Cerebellar nuclear complex (tissue), 1 donor: ENCODE results near the gene NLK.
"Not testable (repeated sequence)": the region's sequence is repeated elsewhere in the genome, so short reads cannot be mapped to it uniquely, and the experiment has no call there.

Experiments
- DNase-seq, 2 experiments: peaks; one replicate each; lab custom pipeline; 2025; lab: John Stamatoyannopoulos, UW

Gene NLK

DNA sequence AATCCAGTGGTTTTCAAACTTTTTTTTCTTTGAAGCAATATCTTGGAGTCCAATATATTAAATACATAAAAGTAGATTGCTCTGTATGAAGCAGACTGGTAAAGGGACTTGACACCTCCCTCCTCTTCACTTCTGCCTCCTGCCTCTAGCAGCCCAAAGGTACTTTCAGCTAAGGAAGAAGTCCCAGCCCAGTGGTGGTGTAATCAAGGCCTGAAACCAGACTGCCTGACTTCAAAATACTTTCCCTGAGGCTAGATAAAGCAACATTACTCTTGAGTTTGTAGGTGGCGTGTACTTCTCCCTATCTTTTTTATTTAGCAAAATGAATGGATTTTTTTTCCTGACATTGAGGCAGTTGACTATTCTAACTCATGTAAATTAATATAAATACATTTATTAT lies 154.2 kb downstream of the NLK start:
- DNase-seq, result no peak

GRCh38 chr17:28199115-28199514 lies 156.6 kb downstream of the NLK start:
- DNase-seq, result no peak

DNA sequence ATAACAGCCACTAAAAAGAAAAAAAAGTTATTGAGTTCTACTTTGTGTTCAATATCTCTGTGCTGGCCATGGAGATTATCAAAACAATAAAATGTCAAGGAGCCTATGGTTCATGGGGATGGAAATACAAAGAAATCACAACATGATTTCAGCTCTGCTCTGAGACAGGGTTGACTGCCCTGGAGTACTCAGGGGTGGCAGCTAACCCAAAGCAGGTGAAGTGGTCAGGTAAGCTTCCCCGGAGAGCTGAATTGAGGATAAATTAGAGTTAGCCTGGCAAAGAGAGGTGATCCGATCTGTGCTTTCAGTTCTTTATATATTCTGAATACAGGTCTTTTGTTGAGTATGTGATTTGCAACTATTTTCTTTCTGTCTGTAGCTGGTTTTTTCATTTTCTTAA lies 157.3 kb downstream of the NLK start:
- no peak for DNase-seq

DNA sequence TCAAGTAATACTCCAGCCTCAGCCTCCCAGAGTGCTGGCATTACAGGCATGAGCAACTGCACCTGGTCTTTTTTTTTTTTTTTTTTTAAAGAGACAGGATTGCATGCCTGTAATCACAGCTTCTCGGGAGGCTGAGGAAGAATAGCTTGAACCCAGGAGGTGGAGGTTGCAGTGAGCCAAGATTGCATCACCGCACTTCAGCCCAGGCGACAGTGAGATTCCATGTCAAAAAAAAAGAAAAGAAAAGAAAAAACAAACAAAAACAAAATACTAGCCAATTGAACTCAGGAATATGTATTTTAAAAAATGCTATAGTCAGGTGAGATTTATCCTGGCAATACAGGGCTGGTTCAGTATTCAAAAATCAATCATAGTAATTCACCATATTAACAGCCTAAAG lies 158.8 kb downstream of the NLK start:
- DNase-seq, result no peak

DNA sequence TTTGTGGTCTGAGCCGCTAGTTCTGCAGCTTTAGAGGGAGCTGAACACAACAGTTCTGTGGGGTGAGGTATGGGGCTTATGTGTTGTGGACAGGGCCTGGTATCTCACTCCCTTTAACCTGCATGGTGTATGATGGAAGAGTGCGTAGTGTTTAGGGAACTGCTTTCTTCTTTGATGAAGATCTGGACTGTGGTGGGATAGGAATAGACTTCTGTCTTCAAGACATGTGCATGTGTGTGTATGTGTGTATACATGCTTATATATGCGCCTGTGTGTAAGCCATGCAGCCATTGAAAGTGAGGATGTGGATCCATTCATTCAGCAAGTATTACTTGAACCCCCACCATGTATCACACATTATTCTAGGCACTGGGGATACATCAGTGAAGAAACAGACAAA lies 161.8 kb downstream of the NLK start:
- DNase-seq, result no peak

- no peak for DNase-seq
These were observed 162.3 kb downstream of the NLK start for GRCh38 chr17:28204751-28205150.

DNA sequence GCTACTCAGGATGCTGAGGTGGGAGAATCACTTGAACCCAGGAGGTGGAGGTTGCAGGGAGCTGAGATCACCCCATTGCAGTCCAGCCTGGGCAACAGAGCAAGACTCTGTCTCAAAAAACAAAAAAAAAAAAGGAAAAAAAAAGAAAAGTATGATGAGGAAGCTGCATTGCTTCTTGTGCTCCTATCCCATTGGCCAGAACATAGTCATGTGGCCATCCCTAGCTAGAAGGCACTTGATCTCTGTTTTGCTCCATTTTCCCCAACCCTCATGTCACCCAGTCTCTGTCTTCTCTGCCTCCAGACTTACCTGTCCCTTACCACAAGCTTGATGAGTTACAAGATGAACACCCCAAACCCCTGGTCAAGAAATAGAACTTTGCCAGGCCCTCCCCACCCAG lies 163.8 kb downstream of the NLK start:
- no peak for DNase-seq

GRCh38 chr17:28211811-28212210 lies 169.3 kb downstream of the NLK start:
- DNase-seq, result no peak

- not testable (repeated sequence) for DNase-seq
These were observed 171.1 kb downstream of the NLK start for GRCh38 chr17:28213578-28213977.

GRCh38 chr17:28216052-28216451 lies 173.6 kb downstream of the NLK start:
- no peak for DNase-seq

GRCh38 chr17:28216528-28216927 lies 174.1 kb downstream of the NLK start:
- no peak for DNase-seq

GRCh38 chr17:28219771-28220170 lies 177.3 kb downstream of the NLK start:
- no peak for DNase-seq

DNA sequence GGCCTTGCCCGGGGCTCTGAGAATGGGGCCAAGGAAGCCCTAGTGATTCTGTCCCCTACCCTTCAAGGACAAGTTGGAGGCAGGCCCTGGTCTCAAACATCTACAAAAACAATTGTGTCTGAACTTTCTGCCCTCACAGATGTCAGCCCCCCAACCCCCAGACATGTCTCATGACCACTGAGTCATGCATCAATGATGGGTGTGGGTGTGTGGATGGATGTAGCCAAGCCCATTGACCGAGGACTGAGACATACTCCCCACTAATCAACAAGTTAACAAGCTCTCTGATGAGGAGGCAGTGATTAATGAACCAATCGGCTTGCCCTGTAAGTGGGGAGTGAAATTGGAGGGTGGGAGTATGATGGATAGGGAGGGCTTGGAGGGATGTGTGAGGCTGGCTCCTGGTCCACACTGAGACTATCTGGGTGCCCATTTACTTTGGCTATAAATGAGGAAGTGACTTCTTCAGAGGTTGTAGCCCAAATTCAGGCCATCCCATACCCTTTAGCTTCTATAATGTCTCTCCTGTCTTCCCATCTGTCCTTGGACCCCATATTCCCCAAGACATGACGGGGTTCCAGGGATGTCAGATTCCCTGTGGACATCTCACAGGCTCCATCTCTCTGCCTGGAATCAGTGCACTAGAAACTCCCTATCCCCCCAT lies 179.4 kb downstream of the NLK start:
- DNase-seq, result no peak

DNA sequence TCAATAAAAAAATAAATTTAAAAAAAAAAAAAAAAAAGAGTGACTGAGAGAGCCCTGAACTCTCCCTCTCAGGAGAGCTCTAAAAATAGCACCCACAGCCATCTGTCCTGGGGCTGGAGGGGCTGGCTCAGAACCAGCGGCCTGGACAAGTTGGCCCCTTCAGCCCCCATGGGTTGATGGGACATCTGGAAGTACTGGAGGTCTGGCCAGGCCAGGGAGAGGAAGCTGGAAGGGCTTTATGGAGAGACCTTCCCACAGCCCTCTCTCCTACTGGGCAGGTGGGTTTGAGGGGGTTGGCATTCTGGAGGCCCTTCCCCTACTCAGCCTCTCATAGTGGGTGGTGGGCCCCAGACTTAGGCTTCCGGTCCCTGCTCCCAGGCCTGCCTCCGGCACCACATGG lies 182.8 kb downstream of the NLK start:
- no peak for DNase-seq

DNA sequence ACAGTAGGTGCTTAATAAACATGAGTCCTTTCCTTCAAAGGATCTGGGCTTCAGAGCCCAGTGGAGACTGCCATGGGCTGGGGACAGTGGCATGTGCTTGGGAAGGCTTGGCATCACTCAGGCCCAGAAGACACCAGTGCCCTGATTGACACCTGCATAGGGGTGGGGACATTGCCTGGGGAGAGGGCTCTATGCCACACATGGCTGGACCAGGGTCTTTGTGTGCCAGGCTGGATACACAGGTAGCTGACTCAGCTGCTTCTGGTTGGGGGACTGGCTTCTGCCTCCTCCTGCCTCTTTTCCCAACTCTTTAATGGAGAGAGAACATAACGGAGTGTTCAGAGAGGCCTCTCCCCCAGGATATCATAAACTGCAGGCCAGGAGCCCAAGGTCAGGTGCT lies 183.4 kb downstream of the NLK start:
- no peak for DNase-seq

- DNase-seq, result no peak
These were observed 184.3 kb downstream of the NLK start for GRCh38 chr17:28226563-28227315.

DNA sequence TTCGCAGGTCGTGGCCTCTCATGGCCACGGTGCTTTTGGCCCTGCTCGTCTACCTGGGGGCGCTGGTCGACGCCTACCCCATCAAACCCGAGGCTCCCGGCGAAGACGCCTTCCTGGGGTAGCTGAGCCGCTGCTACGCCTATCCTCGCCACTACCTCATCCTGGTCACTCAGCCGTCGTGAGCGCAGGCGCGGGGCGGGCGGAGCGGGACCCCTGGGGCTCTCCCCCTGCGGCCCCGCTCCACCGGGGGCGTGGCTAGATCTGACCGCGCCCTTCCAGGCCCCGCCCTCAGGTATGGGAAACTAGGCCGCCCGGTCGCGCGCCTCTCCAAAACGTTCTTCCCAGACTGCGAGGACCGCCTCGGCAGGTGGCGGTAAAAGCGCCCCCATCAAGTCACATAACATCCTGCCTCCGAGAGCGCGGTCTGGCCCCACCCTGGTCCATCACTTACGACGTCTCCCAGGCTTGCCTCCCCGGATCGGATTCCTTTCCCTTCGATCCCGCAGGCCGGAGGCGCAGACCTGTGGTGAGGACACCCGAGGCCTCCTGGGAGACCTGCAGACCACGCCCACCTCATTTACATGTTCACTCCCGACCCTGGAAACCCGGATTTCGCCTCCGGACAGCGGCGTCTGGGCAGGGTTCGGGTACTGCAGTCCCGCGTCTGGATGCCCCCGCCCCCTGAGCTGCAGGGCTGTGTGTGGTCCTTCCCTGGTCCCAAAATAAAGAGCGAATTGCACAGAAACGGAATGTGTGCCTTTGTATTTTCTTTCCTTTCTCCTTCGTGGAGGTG lies 185.0 kb downstream of the NLK start:
- no peak for DNase-seq

- no peak for DNase-seq
These were observed 185.8 kb downstream of the NLK start for GRCh38 chr17:28228109-28228840.

DNA sequence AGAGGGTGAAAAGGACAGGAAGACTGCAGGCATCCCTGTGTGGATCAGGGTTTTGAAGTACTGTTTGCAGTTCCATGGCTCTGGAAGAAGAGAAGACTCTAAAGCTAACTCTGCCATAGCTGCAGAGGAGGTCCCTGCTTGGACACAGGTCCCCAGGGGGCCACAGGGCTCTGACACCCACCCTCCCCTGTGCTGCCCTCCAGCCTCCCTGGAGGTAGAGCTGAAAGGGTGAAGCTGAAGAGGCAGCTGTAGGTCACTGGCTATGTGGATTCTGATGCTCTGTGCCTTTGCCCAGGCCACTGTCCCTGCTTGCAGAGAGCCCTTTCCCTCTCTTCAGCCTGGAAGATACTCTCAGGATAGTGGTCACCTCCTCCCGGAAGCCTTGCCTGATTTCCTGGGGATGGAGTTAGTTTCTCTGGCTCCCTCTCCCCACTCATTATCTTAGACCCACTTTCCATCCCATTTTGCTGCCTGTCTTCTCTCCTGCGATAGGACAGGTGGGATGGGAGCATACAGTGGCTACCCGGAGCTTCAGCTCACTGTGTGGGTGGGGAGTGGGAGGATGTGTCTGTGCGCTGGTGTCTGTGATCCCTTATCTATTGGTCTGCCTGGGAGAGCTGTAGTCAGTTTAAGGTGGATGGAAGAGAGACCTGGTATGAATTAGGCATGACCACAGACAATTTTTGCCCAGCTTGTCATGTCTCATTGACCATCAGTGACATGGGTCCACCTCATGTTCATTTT lies 186.7 kb downstream of the NLK start:
- DNase-seq, result no peak

DNA sequence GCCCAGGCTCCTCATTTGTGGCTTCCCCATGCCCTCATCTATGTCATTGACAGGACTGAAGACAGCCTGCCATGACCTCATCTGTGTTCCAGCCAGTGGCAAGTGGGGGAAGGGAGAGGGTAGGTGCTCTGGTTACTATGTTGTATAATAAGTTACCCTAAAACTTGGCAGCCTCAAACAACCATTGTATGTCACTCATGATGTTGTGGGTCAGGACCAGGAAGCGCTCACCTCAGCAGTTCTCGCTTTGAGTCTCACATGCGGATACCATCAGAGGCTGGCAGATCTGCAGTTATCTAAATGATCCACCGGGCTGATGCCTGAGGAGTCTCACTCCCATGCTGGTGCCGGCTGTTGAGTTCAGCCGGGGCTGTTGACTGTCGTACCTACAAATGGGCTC lies 187.5 kb downstream of the NLK start:
- no peak for DNase-seq

- DNase-seq, result not testable (repeated sequence)
These were observed 188.1 kb downstream of the NLK start for GRCh38 chr17:28230607-28231006.

- not testable (repeated sequence) for DNase-seq
These were observed 189.1 kb downstream of the NLK start for GRCh38 chr17:28231624-28232023.
